ENCODE data around the gene COLEC11.

Gene COLEC11

DNA sequence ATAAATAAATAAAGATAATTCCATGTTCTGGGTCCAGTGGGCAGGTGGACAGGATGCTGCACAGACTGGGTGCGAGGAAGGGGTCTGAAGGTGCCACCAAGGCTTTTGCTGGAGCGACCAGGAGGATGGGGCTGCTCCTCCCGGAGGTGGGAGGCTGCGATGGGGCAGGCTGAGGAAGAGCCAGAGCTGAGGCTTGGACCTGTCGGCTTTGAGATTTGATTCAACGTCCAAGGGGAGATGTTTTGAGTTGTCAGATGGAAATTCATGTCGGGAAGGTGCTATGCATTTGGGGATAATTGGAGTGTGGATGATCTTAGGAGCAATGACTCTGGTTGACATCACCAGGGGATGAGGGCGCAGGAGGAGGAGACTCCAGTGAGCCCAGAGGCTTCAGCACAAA lies 74.7 kb downstream of the COLEC11 start:
- Histone ChIP-seq H3K4me2 (ENCODE audit: insufficient read depth, low read length) (no peak overlapping the region), H3K79me2 (ENCODE audit: insufficient read depth, low read length) (no peaks in the 10 kb centered on the region), H3K9me3 (ENCODE audit: insufficient read depth, low read length, severe bottlenecking) (no peaks in the 10 kb centered on the region), H2AFZ (ENCODE audit: low read depth, low read length) (no peak overlapping the region), H3K27ac (ENCODE audit: low read length) (no peak overlapping the region), H3K36me3 (ENCODE audit: insufficient read depth, low read length) (no peaks in the 10 kb centered on the region), H3K9ac (ENCODE audit: low read depth, low read length) (no peak overlapping the region), H3K27me3 (ENCODE audit: insufficient read depth, low read length, poor library complexity) (peaks cover 2% of the 10 kb centered on the region), H4K20me1 (ENCODE audit: insufficient read depth, low read length) (no peaks in the 10 kb centered on the region), H3K4me1 (ENCODE audit: insufficient read depth, low read length) (no peaks in the 10 kb centered on the region), H3K4me3 (ENCODE audit: low read depth in 1 of 2, low read length in 2 of 2) (no peak overlapping the region)
- no peak for TF ChIP-seq EZH2 (IDR thresholded peaks at IDR 0.05; ENCODE audit: borderline replicate concordance, low read depth, low read length, severe bottlenecking)
- no peak for TF ChIP-seq CTCF (IDR thresholded peaks at IDR 0.05; ENCODE audit: borderline replicate concordance, extremely low read depth, low read length, poor library complexity, severe bottlenecking)
- ATAC-seq (ENCODE audit: insufficient read depth, low read depth) (no peak), DNase-seq (no peak)

DNA sequence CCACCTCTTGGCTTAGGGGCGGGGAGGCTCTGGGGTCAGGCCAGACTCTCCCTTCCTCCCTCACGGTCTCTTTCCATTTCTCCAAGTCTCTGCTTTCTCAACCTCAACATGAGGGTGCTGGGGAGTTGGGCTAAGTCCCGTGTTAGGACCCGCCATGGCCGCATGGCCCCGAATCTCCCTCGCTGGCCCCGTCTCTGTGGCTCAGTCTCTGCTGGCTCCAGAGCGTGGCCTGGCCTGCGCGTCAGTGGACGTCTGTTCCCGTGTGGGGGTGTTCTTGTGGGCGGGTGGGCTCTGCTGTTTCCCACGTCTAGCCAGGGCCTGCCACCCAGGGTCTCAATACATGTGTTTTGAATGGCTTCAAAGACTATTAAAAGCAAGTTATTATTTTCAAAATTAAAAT lies 75.5 kb downstream of the COLEC11 start:
- H3K9me3 ChIP-seq (ENCODE audit: insufficient read depth, low read length, severe bottlenecking) = no peaks in the 10 kb centered on the region
- no peak overlapping the region for H3K4me2 ChIP-seq (ENCODE audit: insufficient read depth, low read length)
- no peak for ATAC-seq (ENCODE audit: insufficient read depth, low read depth)
- H3K4me3 ChIP-seq (ENCODE audit: low read depth in 1 of 2, low read length in 2 of 2) = no peak overlapping the region
- H3K36me3 ChIP-seq (ENCODE audit: insufficient read depth, low read length) = no peaks in the 10 kb centered on the region
- no peaks in the 10 kb centered on the region for H3K79me2 ChIP-seq (ENCODE audit: insufficient read depth, low read length)
- H3K27ac ChIP-seq (ENCODE audit: low read length) = no peak overlapping the region
- H2AFZ ChIP-seq (ENCODE audit: low read depth, low read length) = no peak overlapping the region
- TF ChIP-seq EZH2 (IDR thresholded peaks at IDR 0.05; ENCODE audit: borderline replicate concordance, low read depth, low read length, severe bottlenecking) (no peak), CTCF (IDR thresholded peaks at IDR 0.05; ENCODE audit: borderline replicate concordance, extremely low read depth, low read length, poor library complexity, severe bottlenecking) (no peak)
- peaks cover 2% of the 10 kb centered on the region for H3K27me3 ChIP-seq (ENCODE audit: insufficient read depth, low read length, poor library complexity)
- H3K4me1 ChIP-seq (ENCODE audit: insufficient read depth, low read length) = no peaks in the 10 kb centered on the region
- no peak for DNase-seq
- H3K9ac ChIP-seq (ENCODE audit: low read depth, low read length) = no peak overlapping the region
- no peaks in the 10 kb centered on the region for H4K20me1 ChIP-seq (ENCODE audit: insufficient read depth, low read length)

GRCh38 chr2:3670941-3671340 lies 76.0 kb downstream of the COLEC11 start:
- DNase-seq (no peak), ATAC-seq (ENCODE audit: insufficient read depth, low read depth) (no peak)
- no peak overlapping the region for H2AFZ ChIP-seq (ENCODE audit: low read depth, low read length)
- no peak overlapping the region for H3K4me2 ChIP-seq (ENCODE audit: insufficient read depth, low read length)
- peaks cover 2% of the 10 kb centered on the region for H3K27me3 ChIP-seq (ENCODE audit: insufficient read depth, low read length, poor library complexity)
- no peak overlapping the region for H3K27ac ChIP-seq (ENCODE audit: low read length)
- H3K36me3 ChIP-seq (ENCODE audit: insufficient read depth, low read length) = no peaks in the 10 kb centered on the region
- H4K20me1 ChIP-seq (ENCODE audit: insufficient read depth, low read length) = no peaks in the 10 kb centered on the region
- no peak overlapping the region for H3K9ac ChIP-seq (ENCODE audit: low read depth, low read length)
- no peak overlapping the region for H3K4me3 ChIP-seq (ENCODE audit: low read depth in 1 of 2, low read length in 2 of 2)
- H3K79me2 ChIP-seq (ENCODE audit: insufficient read depth, low read length) = no peaks in the 10 kb centered on the region
- no peaks in the 10 kb centered on the region for H3K4me1 ChIP-seq (ENCODE audit: insufficient read depth, low read length)
- H3K9me3 ChIP-seq (ENCODE audit: insufficient read depth, low read length, severe bottlenecking) = no peaks in the 10 kb centered on the region
- TF ChIP-seq EZH2 (IDR thresholded peaks at IDR 0.05; ENCODE audit: borderline replicate concordance, low read depth, low read length, severe bottlenecking) (no peak), CTCF (IDR thresholded peaks at IDR 0.05; ENCODE audit: borderline replicate concordance, extremely low read depth, low read length, poor library complexity, severe bottlenecking) (no peak)

All from DND-41 (cell line).